HG03064 (cell line): ENCODE data around the gene MRPL20.
"Not testable (repeated sequence)": the region's sequence is repeated elsewhere in the genome, so short reads cannot be mapped to it uniquely, and the experiment has no call there.

ENCODE experiments used
- ATAC-seq: cut with Tn5 transposase; IDR thresholded peaks from one replicate; pipeline ENCODE4 v1.9.1; 2021; ENCODE audit warnings: low read depth; ENCODE audit not compliant: unreplicated experiment

Gene MRPL20

DNA sequence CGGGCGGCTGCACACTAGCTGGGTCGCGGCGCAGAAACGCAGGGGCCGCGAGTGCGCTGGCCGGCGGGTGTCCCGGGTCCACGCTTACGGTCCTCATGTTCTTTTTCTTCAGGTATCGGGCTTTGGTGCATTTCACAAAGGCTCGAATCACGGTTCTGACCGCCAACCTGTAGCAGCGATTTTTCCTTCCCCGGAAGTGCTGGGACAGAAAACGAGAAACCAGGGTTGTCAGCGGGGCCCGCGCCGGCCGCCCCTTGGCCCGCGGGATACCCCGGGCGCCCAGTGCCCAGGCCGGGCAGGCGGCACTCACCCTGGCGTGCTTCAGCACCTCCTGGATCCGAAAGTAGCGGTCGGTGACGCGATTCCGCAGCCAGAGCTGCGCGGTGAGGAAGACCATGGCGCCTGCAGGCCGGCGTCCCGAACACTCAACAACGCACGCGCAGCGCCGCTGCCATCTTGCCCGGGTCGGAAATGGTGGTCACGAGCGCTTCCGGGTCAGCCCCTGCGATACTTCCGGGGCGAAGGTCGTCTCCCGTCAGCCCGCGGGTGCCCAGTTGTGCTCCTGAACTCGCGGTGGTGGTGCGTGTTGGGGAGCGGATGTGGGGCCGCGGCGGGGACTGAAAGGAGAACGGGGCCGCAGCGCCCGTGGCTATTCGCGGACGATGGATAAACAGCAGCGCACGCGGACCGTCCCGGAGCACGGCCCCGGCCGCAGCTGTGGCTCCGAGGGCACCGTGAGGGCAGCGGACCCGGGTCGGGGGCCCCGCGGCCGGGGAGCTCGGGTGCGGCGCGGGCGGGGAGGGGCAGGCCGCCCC, at the start of gene MRPL20:
Gene MRPL20, minus strand, starts transcription at position 473 of the 815 bp plus-strand sequence. Its CDS starts 76 bp downstream, at position 397.
- peak; percentile 91 for ATAC-seq

DNA sequence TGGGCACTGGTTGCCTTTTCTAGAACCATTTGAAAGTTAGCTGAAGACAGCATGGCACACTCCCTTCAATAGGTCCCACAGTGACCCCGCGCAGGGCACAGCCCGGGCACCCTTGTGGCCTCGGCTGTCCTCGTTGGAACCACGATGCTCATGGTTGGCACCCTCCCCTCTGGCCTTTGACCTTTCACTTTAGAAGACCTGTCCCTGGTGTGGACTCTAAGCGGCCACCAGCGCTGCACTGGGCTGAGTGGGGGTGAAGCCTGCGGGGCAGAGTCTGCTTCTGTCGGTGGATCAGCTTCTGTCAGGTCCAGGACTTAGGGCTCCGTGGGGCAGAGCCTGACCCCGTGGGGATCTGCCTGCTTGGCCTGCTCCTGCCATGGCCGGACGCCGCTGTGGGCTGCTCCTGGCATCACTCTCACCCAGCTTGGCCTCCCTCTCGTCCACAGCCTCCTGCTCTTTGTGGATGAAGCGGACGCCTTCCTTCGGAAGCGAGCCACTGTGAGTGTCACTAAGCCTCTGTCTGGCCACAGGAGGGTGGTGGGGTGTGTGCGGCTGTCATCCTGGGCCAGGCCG, 49.7 kb upstream of the MRPL20 start:
- ATAC-seq, result not testable (repeated sequence)

DNA sequence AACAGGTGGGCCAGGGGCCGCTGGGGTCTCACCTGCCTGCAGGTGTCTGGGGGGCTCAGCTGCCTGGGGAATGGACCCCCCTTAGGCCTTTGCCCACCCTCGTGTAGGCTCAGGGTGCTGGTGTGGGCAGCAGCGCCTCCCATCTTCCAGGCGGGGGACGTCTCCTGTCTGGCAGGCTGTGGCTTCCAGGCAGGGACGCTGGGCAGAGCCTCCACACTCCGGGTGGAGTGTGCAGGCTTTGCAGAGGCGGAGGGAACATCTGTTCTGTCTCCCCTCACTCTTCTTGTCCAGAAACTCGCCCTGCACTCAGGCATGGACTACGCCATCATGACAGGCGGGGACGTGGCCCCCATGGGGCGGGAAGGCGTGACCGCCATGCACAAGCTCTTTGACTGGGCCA, 48.8 kb upstream of the MRPL20 start:
- not testable (repeated sequence) for ATAC-seq

DNA sequence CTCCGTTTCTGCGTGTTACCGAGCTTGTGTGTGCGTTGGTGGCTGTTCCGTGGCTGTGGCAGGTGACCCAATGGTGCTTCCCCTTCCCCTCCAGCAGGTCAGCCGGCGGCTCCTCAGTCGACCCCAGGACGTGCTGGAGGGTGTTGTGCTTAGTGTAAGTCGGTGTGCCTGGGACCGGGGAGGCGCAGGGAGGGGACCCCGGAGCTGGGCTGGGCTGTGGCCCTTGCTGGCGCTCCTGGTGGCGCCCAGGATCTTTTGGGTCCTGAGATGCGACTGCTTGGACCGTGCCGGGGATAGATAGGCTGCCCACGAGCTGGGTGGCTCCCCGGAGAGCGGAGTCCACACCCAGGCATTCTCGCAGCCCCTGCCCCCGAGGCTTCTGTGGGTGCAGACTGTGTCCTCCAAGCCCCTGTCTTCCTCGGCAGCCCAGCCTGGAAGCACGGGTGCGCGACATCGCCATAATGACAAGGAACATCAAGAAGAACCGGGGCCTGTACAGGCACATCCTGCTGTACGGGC, 48.3 kb upstream of the MRPL20 start:
- no peak for ATAC-seq

DNA sequence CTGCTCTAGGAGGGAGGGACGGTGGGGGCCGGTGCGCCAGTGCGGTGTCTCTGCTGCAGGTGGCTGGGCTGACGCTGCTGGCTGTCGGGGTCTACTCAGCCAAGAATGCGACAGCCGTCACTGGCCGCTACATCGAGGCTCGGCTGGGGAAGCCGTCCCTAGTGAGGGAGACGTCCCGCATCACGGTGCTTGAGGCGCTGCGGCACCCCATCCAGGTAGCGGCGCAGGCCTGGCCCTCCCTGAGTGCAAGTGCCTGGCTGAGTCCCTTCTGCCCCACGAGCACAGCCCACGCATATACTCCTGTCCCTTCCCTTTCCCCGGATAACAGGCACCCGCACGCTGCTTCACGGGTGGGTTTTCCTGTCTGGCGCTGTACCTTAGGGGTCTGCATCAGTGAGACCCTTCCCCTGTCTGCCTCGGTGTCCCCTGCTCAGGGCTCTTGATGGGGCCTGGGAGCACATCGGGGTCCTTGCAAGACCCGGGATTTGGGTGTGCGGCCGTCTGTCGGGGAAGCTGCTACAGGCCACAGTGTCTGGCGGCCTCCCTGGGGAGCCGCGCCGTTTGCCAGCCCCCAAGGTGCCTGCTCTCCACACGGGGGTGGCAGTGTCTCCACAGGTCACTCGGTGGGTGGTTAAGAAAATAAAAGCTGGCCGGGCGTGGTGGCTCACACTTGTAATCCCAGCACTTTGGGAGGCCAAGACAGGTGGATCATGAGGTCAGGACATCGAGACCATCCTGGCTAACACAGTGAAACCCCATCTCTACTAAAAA, 47.4 kb upstream of the MRPL20 start:
- ATAC-seq, result not testable (repeated sequence)

DNA sequence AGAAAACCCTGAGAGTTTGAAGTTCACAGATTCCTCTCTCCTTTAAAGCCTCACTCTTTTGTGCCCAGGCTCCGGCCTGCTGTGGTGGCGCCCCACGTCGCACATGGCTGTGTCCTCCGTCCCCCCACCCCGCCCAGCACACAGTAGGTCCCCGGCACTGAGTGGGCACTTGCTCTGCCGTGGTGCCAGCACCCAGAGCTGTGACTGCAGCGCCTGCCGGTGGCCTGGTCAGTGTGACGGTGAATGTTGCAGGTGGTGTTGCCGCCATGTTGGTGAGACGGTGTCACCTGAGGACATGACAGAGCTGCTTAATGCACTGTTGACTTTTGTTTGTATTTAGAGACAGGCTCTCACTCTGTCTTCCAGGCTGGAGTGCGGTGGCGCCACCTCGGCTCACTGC, 45.8 kb upstream of the MRPL20 start:
- no peak for ATAC-seq

DNA sequence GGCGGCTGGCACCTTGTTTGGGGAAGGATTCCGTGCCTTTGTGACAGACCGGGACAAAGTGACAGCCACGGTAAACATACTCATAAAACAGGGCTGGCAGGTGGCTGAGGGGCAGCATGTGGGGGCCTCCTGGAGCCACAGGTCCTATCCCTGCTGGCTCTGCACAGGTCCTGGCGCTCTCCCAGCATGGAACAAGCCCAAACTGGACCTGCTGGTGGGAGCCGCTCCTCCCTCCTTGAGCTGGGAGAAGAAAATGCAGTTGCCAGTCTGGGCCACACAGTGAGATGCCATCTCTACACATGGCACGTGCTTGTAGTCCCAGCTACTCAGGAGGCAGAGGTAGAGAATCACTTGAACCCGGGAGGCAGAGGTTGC, 45.3 kb upstream of the MRPL20 start:
- not testable (repeated sequence) for ATAC-seq

DNA sequence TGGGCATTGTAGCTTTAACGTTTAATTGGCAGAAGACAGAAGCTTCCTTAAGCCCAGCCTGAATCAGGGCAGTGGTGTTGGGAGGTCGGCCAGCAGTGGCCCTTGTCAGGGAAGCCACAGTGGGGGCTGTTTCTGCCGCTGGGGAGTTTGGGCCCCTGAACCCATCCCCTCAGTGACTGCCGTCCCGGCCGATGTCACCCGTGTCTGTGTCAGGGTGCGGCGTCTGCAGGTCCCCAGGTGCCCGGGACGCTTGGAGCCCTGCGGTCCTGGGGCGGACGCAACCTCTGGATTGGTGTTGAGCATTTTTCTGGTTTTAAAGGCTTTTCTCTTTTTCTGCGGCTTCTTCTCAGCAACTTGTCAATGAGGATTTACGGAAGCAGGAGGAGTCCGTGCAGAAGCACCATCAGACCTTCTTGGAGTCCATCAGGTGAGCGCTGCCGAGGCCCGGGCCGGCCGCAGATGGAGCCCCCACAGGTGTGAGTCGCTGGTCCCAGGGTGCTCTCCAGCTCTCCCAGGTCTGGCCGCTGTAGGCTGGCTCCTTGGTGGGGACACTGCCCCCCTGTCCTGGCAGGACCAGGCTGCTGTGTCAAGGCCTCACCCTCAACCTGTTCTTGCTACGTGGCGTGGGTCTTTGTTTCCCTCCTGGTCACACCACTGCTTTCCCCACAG, 44.7 kb upstream of the MRPL20 start:
- no peak for ATAC-seq

DNA sequence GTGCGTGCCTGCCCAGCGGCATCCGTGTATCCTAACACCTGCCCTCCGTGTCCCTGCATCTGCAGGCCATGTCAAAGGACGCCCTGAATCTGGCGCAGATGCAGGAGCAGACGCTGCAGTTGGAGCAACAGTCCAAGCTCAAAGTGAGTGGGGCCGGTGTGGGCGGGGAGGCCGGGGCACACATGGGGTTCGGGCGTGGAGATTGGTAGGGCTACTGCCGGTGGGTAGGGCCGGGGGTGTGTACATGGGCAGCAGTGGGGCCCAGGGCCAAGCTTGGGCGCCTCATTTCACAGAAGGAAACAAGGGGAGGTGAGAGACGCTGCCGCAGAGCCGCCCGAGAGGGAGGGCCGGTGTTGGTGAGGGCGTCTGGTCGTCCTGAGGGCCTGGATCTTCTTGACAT, 43.5 kb upstream of the MRPL20 start:
- ATAC-seq, result not testable (repeated sequence)

DNA sequence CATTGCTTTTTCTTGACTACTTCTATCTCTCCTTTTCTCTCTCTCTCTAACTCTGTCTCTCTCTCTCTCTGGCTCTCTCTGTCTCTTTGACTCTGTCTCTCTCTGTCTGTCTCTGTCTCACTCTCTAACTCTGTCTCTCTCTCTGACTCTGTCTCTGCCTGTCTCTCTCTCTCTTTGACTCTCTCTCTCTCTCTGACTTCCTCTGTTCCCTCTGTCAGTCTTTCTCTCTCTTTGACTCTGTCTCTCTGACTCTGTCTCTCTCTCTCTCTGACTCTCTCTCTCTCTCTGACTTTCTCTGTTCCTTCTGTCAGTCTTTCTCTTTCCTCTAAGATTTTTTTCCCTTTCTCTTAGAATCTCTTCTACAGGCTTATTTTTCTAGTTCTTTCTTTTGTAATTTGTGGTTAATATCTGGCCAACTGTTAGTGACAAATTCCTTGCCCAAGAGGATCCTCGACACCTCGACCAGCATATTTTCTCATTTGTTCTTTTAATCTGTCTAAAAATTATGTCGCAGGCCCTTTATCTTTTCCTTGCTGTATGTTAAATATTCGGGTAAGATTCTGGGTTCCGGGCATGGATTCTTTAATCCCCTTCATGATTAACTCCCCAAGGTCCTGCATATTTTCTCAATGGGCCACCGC, 42.1 kb upstream of the MRPL20 start, which contains the start of gene ATAD3C:
Gene ATAD3C, plus strand, starts transcription at position 591 of the 641 bp plus-strand sequence. CDS start 995 bp downstream, outside the sequence.
- ATAC-seq, result no peak

DNA sequence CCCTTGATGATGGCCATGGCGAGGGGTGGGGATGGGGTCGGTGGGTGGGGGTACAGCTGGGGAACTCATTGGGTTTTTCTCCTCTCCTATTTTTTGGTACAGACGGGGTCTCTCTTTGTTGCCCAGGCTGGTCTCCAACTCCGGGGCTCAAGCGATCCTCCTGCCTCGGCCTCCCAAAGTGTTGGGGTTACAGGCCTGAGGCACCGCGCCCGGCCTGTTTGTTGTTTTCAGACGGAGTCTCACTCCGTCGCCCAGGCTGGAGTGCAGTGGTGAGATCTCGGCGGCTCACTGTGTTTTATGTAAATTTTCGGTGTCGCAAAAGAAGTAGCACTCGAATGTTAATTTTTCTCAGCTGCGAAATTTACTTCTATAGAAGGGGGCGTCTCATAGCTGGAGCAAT, 39.5 kb upstream of the MRPL20 start:
- ATAC-seq, result not testable (repeated sequence)

DNA sequence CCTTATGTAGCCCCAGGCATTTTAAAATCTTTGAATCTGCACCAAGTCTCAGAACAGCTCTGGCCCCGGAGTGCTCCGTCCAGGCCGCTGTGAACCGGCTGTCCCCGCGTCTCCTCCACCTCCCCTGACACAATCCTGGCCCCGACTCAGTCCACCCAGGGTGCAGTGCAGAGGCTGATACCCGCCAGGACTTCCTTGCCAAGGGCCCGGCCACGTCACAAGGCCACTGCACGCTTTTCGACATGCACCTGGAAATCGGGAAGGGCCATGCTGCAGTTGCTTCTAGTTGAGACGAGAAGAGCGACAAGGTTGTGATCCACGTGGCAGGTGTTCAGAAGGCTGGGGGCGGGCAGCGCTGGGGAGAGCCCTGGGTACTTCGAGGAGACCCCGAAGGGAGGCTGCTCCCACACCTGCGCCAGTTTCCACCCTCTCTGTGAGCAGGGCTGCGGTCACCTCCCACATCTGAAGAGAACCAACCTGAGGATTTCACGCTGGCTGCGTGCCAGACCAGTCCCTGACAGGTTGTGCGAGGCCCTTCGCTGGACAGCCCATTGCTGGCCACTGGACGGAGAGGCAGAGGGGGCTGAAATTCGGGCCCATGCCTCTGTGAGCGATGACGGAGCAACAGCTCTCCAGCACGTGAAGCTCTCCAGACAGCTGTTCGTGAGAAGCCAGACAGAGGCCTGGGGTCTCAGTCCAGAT, 35.1 kb upstream of the MRPL20 start:
- no peak for ATAC-seq

DNA sequence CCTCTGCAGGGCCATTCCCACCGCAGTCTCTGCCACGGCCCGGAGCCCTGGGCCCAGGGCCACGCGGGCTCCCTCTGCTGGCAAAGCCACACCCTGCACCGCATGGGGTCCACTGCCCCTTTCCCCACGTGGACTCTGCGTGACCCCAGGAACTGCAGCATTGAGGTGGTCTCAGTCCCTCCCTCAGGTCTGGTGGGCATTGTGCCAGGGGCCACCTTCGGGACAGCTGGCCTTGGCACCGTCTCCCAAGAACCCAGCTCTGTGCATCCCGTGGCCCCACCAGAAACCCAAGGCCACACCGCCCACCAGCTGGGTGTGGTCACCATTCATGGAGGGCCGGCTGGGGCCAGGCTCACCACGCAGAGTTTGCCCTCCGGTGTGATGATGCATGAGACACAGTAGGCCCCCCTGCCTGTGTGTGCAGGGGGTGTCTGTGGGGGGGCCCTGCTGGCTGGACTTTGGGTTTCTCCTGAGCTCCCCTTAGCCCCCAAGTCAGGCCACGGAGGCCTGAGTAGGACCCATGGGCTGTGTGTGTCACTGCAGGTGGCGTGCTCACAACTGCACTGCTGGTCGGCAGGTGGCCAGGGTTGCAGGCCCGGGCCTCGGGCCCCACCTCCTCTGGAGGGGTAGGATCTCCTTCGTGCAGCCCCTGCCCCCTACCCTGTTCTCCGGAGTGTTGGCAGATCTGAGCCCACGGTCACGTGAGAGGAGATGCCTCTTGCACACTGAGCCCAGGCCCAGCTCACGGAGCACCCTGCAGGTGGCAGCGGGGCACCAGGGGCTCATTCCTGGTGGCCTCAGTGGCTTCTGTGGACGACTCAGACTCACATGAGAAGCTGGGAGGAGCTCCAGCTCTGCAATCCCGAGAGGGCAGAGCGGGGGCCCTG, 34.2 kb upstream of the MRPL20 start:
- no peak for ATAC-seq

DNA sequence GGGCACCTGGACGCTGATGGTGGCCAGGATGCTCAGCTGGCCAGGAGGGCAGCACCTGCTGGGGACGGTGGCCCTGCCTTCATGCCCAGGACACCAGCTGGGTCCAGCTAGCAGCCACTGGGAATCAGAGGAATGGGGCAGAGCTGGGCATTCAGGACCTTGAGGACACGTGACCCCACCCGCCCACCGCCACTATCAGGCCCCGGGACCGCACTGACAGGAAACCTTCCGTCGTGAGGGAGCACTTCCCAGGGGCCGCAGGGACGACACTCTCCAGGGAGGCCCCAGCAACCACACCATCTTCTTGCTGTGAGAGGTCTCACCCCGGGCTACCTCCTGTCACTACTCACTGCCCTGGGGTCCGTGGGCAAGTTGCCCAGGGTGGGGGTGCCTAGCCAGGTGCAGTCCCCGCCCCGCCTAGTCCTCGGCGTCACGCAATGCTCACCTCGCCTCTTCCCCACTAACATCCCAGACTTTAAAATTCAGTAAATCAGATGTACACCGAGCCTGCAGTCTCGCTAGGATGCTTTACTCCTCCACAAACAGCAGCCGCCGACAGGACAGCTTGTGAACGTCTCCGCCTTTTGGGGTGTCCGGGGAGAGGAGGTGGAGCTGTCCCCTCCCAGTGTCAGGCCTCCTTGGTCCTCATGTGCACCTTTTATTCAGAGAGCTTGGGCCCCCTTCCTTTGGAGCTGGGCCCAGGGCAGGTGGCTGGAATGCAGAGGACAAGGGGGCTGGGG, 33.3 kb upstream of the MRPL20 start:
- no peak for ATAC-seq

DNA sequence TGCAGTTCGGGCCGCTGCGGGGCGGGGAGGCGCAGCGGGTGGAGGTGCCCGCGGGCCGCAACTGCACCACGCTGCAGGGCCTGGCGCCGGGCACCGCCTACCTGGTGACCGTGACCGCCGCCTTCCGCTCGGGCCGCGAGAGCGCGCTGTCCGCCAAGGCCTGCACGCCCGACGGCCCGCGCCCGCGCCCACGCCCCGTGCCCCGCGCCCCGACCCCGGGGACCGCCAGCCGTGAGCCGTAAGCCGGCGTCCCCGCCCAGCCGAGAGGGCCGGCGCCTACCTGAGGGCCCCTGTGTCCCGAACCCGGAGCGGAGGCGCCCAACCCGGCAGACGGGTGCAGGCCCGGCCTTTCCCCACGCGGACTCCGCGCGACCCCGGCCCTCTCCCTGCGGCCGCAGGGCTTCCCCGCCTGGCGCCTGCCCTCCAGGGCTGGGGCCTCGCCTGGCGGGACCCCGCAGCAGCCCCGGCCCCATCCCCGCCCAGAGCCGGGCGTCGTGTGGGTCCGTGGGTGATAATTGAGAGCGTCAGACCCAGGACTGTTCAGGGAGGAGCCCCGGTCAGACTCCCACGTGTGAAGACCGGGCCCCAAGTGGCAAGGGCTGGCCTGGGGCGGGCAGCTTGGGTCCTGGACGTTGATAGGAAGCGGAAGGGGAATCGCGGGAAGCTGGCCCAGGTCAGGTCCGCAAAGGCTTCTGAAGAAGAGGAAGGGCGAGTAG, 32.6 kb upstream of the MRPL20 start:
- ATAC-seq, result no peak

DNA sequence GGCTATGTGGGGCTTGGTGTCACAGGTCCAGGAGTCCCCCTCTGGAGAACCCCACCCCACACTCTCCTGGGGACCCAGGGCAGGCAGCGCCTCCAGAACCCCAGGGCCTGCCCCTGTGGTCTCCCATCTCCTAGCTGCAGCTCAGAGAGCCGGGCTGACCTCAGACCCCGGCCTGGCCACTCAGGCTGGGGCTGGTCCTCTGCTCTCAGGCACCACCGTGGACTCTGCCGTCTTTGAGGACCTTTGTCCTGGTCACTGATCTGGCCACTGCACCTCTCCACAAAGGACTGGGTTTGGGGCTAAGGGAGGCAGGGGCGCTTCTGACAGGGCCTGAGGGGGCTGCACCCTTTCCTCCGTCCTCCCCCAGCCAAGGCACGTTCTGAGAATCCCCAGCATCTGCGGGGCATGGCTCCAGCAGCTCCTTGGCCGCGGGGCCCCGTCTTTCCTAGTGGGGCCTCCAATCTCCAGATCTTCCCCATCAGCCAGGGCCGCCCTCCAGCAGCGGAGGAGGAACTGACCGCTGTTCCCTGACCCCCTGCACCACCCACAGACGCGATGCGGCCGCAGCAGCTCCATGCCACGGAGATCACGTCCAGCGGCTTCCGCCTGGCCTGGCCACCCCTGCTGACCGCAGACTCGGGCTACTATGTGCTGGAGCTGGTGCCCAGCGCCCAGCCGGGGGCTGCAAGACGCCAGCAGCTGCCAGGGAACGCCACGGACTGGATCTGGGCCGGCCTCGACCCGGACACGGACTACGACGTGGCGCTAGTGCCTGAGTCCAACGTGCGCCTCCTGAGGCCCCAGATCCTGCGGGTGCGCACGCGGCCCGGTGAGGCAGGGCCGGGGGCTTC, 31.7 kb upstream of the MRPL20 start:
- ATAC-seq, result no peak
